ENCODE data around the gene BMP2K.
A peak's percentile ranks its signal among the peaks of the same experiment; 100 is the strongest.
"Not testable (repeated sequence)": the region's sequence is repeated elsewhere in the genome, so short reads cannot be mapped to it uniquely, and the experiment has no call there.

Gene BMP2K

GRCh38 chr4:78765432-78766006 lies 10.6 kb upstream of the BMP2K start:
- DNase-seq: no peak

- DNase-seq: no peak
These were observed 10.1 kb upstream of the BMP2K start for GRCh38 chr4:78766026-78766425.

- DNase-seq: no peak
These were observed 9.5 kb upstream of the BMP2K start for GRCh38 chr4:78766650-78767049.

DNA sequence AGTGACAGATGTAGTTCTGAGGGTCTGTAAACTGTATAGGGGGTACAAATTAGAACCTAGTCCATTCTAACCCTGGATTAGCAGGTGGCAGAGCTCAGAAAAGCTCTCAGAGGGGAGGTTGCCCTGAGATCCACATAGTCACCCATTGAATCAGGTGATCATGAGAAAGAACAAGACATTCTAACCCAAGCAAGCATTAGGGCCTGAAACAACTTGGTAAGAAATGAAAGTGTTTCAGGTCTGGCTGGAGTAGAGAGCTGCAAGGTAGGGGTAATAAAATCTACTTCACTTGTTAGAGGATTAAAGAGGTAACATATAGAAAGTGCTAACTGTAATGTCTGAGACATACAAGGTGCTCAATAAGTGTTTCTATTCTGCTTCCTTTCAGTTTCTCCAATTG lies 8.8 kb upstream of the BMP2K start:
- no peak for DNase-seq

DNA sequence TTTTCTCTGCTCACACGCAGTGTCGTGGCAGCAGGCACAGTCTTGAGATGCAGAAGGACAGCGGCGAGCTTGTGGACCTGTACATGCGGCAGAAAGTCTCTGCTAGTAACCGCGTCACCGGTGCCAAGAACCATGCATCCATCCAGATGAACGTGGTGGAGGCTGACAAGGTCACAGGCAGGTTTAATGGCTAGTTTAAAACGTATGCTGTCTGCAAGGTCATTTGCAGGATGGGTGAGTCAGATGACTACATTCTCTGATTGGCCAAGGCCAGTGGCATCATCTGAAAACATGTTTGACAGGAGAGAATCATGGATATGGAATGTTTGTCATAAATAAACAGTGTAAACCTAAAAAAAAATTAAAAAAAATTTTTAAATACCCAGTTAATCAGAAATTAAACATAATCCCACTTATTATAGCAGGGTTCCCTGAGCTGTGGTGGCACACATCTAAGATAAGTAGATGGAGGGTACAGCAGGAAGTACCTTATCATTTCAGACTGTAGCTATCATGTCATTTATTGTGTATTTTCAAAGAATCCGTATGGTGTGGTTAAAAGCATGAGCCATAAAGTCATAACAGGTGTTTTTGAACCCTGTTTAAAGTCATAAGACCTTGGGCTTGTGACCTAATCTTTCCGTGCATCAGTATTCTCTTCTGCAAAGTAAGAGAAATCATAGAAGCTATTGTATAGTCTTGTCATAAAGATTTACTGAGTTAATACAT lies 7.5 kb upstream of the BMP2K start:
- no peak for DNase-seq

DNA sequence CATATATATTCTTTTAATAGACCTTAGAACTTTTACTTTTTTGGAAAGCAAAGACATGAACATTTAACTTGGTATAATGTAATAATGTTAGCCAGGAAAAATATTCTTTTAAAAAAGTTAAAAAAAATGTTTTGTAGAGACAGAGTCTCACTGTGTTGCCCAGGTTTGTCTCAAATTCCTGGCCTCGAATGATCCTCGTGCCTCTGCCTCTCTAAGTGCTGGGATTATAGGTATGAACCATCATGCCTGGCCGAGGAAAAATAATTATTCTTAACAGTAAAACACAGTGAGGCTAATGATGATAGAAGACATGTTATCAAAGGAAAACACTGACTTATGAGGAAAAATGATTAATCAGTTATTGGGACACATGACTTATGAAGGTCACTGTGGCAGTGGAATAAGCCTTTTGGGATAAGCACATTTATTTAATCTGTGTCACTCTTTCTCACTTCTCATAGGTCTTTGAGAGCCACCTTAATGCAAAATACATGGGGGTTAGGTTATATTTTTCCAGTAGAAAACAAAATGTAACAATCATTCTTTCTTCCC lies 6.0 kb upstream of the BMP2K start:
- DNase-seq: no peak

DNA sequence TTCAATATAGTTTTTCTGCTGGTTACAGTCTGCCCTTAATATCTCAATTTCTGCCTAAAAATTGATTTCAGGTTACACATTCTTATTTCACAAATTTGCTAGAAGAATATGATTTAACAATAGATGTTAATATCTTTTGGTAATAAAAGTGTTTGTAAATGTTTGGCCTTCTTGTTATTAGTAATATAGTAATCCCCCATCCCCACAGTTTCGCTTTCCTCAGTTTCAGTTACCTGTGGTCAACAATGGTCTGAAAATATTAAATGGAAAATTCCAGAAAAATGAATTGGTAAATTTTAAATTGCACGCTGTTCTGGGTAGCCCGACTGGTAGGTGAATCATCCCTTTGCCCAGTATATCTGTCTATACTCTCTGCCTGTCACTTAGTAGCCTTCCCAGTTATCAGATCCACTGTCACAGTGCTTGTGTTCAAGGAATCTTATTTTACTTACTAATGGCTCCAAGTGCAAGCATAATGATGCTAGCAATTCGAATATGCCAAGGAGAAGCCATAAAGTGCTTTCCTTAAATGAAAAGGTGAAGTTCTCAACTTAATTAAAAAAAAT lies 3.5 kb upstream of the BMP2K start:
- DNase-seq: no peak

GRCh38 chr4:78774417-78774816 lies 1.7 kb upstream of the BMP2K start:
- DNase-seq: no peak

- peak; percentile 84 for DNase-seq
These were observed 659 bp upstream of the BMP2K start for GRCh38 chr4:78775303-78776078.

DNA sequence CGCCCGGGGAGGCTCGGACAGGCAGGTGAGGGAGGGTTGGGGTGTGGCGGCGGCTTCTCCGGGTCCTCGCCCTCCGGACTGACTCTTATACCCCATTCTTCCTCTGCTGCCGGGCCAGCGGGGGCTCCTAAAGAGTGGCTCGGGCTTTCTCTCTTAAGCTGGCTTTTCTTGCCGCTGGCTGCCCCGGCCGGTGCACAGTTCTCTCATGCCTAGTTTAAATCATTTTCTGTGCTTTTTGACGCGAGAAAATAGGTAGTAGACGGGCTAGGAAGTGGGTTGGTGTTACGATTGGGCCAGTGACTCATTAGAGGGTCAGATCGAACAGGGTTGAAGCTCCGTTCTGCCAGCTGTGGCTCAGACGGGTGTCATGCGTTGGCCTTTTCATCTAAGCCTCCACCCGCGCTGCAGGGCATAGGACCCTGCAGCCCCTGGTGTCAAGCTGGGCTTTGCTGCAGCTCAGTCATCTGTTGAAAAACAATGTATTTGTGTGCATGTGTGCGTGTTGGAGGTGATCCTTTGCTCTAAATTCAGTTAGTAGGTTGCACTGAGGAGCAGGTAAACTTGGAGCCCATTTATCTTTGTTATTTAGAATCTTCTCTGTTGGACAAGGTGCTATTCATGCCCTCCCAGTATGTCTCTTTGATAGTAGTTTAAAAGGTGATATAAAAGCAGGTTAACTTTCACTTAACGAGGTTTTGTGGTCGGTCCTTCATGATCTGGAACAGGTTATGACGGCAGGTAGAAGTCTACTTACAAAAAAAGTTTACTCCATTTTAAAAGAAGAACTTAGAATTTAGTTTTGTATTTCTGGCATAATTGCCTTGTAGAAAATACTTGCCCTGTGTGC lies 802 bp downstream of the BMP2K start:
- peak; percentile 23 for DNase-seq

DNA sequence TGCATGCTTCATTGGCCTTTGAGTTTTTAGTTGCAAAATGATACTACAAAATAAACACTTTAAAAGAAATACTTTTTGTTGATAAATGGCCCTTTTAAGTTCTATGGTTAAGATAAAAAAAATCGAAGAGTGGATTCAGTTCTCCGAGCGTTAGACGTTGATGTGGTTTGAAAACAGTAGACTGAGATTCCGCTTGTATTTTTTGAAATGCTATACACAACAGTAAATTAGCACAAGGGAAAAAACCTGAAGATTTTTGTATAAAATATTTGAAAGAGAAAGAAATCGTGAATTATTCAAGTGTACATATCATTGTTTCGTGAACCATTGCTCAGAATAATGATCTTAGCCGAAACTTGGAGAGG lies 1.4 kb downstream of the BMP2K start:
- no peak for DNase-seq

DNA sequence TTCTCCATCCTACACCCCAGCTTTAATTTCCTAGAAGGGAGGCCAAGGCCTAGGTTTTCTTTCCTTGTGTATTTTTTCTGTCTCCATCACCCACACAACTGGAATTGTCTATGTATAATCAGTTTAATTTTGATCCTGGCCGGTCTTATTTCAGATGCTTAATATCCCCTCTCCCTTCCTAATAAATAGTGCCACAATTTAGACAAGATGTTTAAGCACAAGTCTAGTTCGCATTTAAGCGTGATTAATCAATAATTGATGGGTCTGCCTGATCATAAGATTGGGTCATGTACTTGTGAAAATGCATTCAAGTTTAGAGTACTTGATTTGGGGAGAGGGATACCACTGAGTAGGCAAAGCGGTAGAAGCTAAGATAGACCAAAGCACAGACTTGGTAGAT lies 2.4 kb downstream of the BMP2K start:
- no peak for DNase-seq

DNA sequence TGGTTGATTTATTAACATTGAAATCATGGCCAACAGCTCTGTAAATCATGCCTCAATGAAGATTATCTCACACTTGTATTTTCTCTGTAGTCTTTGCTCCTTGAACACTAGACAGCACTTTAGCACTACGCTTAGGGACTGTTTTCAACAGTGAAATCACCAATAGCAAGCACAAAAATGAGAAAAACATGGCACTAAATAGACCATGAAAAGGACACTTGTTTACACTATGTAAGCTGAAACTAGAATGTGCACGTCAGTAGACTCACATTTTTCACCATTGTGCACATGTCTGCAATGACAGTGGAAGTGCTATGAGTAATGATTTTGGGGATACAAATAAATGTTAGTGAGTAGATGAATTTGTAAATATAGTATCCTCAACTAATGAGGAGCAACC lies 3.1 kb downstream of the BMP2K start:
- no peak for DNase-seq

GRCh38 chr4:78780093-78780492 lies 3.9 kb downstream of the BMP2K start:
- no peak for DNase-seq

GRCh38 chr4:78781139-78781538 lies 5.0 kb downstream of the BMP2K start:
- DNase-seq: no peak

GRCh38 chr4:78781924-78782323 lies 5.8 kb downstream of the BMP2K start:
- no peak for DNase-seq

DNA sequence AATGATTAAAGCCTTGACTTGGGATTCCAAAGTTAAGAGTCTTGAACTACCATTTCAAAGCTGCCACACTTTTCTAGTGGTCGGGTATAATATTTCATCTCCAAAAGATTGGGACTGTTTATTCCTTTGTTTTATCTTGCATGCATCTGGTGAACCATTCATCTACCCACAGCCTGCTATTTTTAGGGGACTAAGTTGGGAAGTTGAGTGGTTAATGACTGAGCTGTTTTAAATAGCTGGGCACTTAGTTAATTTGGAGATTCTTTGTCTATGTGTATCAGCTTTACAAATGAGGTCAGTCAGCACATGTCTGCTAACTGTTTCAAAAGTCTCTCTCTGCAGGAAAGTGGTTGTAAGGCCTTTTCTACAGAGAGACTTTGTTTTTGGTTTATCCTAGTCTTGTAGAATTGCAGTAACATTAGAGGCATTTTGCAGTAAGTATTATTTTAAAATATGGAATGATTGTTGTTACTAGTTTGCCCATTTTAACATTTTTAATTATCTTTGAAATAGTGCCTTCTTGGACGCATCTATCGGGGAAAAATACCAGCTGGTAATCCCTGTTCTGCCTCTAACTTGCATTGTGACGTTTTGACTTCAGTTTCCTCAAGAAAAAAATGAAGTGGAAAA lies 8.2 kb downstream of the BMP2K start:
- DNase-seq: no peak

- no peak for DNase-seq
These were observed 11.3 kb downstream of the BMP2K start for GRCh38 chr4:78787392-78788006.

- no peak for DNase-seq
These were observed 12.1 kb downstream of the BMP2K start for GRCh38 chr4:78788007-78788889.

DNA sequence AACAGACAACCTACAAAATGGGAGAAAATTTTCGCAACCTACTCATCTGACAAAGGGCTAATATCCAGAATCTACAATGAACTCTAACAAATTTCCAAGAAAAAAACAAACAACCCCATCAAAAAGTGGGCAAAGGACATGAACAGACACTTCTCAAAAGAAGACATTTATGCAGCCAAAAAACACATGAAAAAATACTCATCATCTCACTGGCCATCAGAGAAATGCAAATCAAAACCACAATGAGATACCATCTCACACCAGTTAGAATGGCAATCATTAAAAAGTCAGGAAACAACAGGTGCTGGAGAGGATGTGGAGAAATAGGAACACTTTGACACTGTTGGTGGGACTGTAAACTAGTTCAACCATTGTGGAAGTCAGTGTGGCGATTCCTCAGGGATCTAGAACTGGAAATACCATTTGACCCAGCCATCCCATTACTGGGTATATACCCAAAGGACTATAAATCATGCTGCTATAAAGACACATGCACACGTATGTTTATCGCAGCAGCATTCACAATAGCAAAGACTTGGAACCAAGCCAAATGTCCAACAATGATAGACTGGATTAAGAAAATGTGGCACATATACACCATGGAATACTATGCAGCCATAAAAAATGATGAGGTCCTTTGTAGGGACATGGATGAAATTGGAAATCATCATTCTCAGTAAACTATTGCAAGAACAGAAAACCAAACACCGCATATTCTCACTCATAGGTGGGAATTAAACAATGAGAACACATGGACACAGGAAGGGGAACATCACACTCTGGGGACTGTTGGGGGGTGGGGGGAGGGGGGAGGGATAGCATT lies 19.7 kb downstream of the BMP2K start:
- not testable (repeated sequence) for DNase-seq
